Liver (tissue), 9 donors: ENCODE data around the gene COL23A1. TPM values are rescaled to one million over a fixed set of nuclear protein-coding genes. Genes with fewer than 3 reads are reported as not detected.

Experiments
- DNase-seq: peaks from one replicate; pipeline ENCODE4 v3.0.0-alpha.2; 2017; ENCODE audit warnings: low spot score
- H3K27ac ChIP-seq, 2 donors: one replicate each; pipeline ENCODE4 v1.7.0; 2013; ENCODE audit warnings: inconsistent platforms in 2 of 2, low read length in 2 of 2, control low read depth in 1 of 2, low read depth in 1 of 2, mild to moderate bottlenecking in 1 of 2
- H3K27me3 ChIP-seq, 4 donors: one replicate each; pipeline versions ENCODE4 v1.6.1 to v1.7.0; 2013; ENCODE audit warnings: low read length in 3 of 4, inconsistent platforms in 1 of 4, mild to moderate bottlenecking in 1 of 4, moderate library complexity in 1 of 4; ENCODE audit not compliant: control insufficient read depth in 4 of 4, insufficient read depth in 4 of 4
- H3K36me3 ChIP-seq, 4 donors: one replicate each; pipeline versions ENCODE4 v1.6.1 to v1.7.0; 2013; ENCODE audit warnings: low read length in 3 of 4, mild to moderate bottlenecking in 3 of 4, low read depth in 1 of 4, moderate library complexity in 1 of 4; ENCODE audit not compliant: control insufficient read depth in 4 of 4, insufficient read depth in 3 of 4
- H3K4me1 ChIP-seq, 4 donors: one replicate each; pipeline versions ENCODE4 v1.6.1 to v1.7.0; 2013; ENCODE audit warnings: low read length in 3 of 4, mild to moderate bottlenecking in 3 of 4, moderate library complexity in 1 of 4; ENCODE audit not compliant: control insufficient read depth in 4 of 4, insufficient read depth in 4 of 4
- H3K4me3 ChIP-seq, 3 donors: one replicate each; pipeline versions ENCODE4 v1.6.1 to v1.7.0; 2013; ENCODE audit warnings: low read length in 3 of 3, control low read depth in 1 of 3, low read depth in 1 of 3, mild to moderate bottlenecking in 1 of 3
- H3K9ac ChIP-seq, 2 donors: one replicate each; pipeline ENCODE4 v1.7.0; 2013; ENCODE audit warnings: low read length in 2 of 2, mild to moderate bottlenecking in 2 of 2, moderate library complexity in 2 of 2, control low read depth in 1 of 2, low read depth in 1 of 2
- H3K9me3 ChIP-seq, 4 donors: one replicate each; pipeline versions ENCODE4 v1.6.1 to v1.7.0; 2013; ENCODE audit warnings: low read length in 3 of 4; ENCODE audit not compliant: control insufficient read depth in 4 of 4
- ATF3 ChIP-seq: IDR thresholded peaks from 2 replicates; pipeline ENCODE4 v1.6.1; 2016; ENCODE audit warnings: antibody characterized with exemption
- CTCF ChIP-seq: fragments of 150-350 bp; IDR thresholded peaks from 2 replicates; pipeline ENCODE4 v1.5.1; 2017; ENCODE audit warnings: improper control_type of control experiment, low read depth, low read length; ENCODE audit not compliant: missing input control
- EGR1 ChIP-seq, 2 donors: IDR thresholded peaks; 2 replicates each; pipeline ENCODE4 v1.6.1; 2016 to 2018; ENCODE audit warnings: antibody characterized with exemption in 2 of 2, low read depth in 2 of 2
- FOXA1 ChIP-seq: IDR thresholded peaks from 2 replicates; pipeline ENCODE4 v1.6.1; 2016; ENCODE audit warnings: antibody characterized with exemption
- FOXA2 ChIP-seq: IDR thresholded peaks from 2 replicates; pipeline ENCODE4 v1.6.1; 2016; ENCODE audit warnings: antibody characterized with exemption
- GABPA ChIP-seq, 2 donors: IDR thresholded peaks in 1 of 2; conservative IDR thresholded peaks in 1 of 2; 2 replicates each; pipeline ENCODE4 v1.6.1; 2016; ENCODE audit warnings: antibody characterized with exemption in 2 of 2, mild to moderate bottlenecking in 1 of 2, moderate library complexity in 1 of 2
- HNF4A ChIP-seq, 2 donors: conservative IDR thresholded peaks; 2 replicates each; pipeline ENCODE4 v1.6.1; 2016; ENCODE audit warnings: antibody characterized with exemption in 2 of 2, mild to moderate bottlenecking in 2 of 2
- HNF4G ChIP-seq: IDR thresholded peaks from 2 replicates; pipeline ENCODE4 v1.6.1; 2016; ENCODE audit warnings: antibody characterized with exemption
- MAX ChIP-seq: IDR thresholded peaks from 2 replicates; pipeline ENCODE4 v1.6.1; 2016; ENCODE audit warnings: antibody characterized with exemption
- NR2F2 ChIP-seq: IDR thresholded peaks from 2 replicates; pipeline ENCODE4 v1.6.1; 2016; ENCODE audit warnings: antibody characterized with exemption
- REST ChIP-seq: IDR thresholded peaks from 2 replicates; pipeline ENCODE4 v1.6.1; 2016; ENCODE audit warnings: antibody characterized with exemption, mild to moderate bottlenecking
- RXRA ChIP-seq, 2 donors: IDR thresholded peaks; 2 replicates each; pipeline ENCODE4 v1.6.1; 2017 to 2018; ENCODE audit warnings: antibody characterized with exemption in 2 of 2, mild to moderate bottlenecking in 1 of 2
- TAF1 ChIP-seq: conservative IDR thresholded peaks from 2 replicates; pipeline ENCODE4 v1.6.1; 2016; ENCODE audit warnings: antibody characterized with exemption, mild to moderate bottlenecking
- YY1 ChIP-seq: IDR thresholded peaks from 2 replicates; pipeline ENCODE4 v1.6.1; 2016; ENCODE audit warnings: antibody characterized with exemption, mild to moderate bottlenecking
- WGBS: extraction: QIAGEN DNeasy Blood & Tissue Kit; methylation state at CpG from one replicate; pipeline ENCODE4 v1.1.7; 2013; 5-methylcytosine and 5-hydroxymethylcytosine counted together
- polyA plus RNA-seq, 2 donors: library from polyadenylated mRNA; stranded (reverse) in 1 of 2; unstranded in 1 of 2; fragments of 200-250 nt in 1 of 2; fragments of >200 nt in 1 of 2; fragmentation: Nextera tagmentation in 1 of 2; extraction: Ambion mirVana in 1 of 2; gene quantifications; one replicate each; pipeline versions ENCODE4 v1.2.1 to v1.2.3, GENCODE V29; 2013 to 2015
- total RNA-seq, 2 donors: library from RNA; depleted of rRNA; stranded (reverse); fragments of >200 nt; gene quantifications; one replicate each; pipeline ENCODE4 v1.2.3, GENCODE V29; 2014
- TF ChIP-seq, protein P1 (sequence below): IDR thresholded peaks from 2 replicates; pipeline ENCODE4 v1.6.1; 2016; ENCODE audit warnings: antibody characterized with exemption
- donor health status: healthy.
- donor health status: healthy.
- donor health status: healthy.
- donor health status: healthy.
- donor health status: healthy.

Gene COL23A1
- total and polyA plus RNA-seq, 4 donors = 0.08 to 1.4 (median 0.27) TPM

GRCh38 chr5:178322736-178323540, 267.3 kb downstream of the COL23A1 start:
- Histone ChIP-seq H3K4me1 (no peaks in the 10 kb centered on the region), H3K4me3 (no peak overlapping the region)

DNA sequence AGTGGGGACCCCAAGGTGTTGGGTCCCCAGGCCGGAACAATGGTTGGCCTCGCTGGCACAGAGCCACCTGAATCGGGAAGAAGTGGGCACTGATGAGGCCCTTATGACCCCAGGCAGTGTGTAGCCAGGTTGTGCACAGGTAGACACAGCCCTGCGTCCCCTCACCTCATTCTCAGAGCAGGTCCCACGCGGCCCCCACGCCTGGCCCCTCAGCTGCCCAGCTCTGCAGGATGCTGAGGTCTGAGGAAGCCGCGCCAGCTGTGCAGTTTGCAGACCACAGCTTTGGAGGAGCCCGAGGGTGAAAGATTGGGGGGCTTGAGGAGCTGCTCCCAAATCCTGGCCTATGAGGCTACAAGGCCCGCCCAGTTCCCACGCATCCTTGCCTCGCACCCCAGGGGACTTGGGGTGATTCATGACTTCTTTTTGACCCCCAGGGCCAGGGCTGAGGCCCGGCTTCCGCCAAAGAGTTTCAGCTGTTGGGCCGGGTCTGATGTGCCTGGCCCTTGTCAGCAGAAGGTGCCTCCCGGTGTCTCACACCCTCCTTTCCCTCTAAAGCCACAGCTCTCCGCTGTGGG, 269.8 kb downstream of the COL23A1 start:
- no peak for DNase-seq
- Histone ChIP-seq H3K27ac (no peak overlapping the region), H3K36me3 (no peaks in the 10 kb centered on the region), H3K4me1 (no peaks in the 10 kb centered on the region), H3K4me3 (no peak overlapping the region), H3K9ac (no peak overlapping the region), H3K9me3 (no peaks in the 10 kb centered on the region), H3K27me3 (no peaks in the 10 kb centered on the region)
- TF ChIP-seq REST (no peak), FOXA1 (no peak), FOXA2 (no peak), NR2F2 (no peak), EGR1 (IDR thresholded peaks at IDR 0.05; ENCODE audit: low read depth in 2 of 2) (no peak), TAF1 (no peak), RXRA (IDR thresholded peaks at IDR 0.05) (no peak), GABPA (IDR thresholded peaks at IDR 0.05 in 1 of 2, conservative IDR thresholded peaks at IDR 0.05 in 1 of 2) (no peak), HNF4A (conservative IDR thresholded peaks at IDR 0.05) (no peak), ATF3 (no peak), CTCF (no peak), MAX (no peak), HNF4G (no peak), YY1 (no peak)
- WGBS = 86% methylated on average over 18 of the region's 18 CpGs

More at GRCh38 chr5:178322736-178323540, 267.3 kb downstream of the COL23A1 start:
- 89% methylated on average over 14 of the region's 14 CpGs for WGBS
- no peak for DNase-seq
- Histone ChIP-seq H3K27ac (no peak overlapping the region), H3K9ac (no peak overlapping the region), H3K9me3 (no peaks in the 10 kb centered on the region), H3K36me3 (no peaks in the 10 kb centered on the region), H3K27me3 (no peaks in the 10 kb centered on the region)
- TF ChIP-seq YY1 (no peak), RXRA (IDR thresholded peaks at IDR 0.05) (no peak), HNF4G (no peak), ATF3 (no peak)
- TF ChIP-seq, protein P1, sequence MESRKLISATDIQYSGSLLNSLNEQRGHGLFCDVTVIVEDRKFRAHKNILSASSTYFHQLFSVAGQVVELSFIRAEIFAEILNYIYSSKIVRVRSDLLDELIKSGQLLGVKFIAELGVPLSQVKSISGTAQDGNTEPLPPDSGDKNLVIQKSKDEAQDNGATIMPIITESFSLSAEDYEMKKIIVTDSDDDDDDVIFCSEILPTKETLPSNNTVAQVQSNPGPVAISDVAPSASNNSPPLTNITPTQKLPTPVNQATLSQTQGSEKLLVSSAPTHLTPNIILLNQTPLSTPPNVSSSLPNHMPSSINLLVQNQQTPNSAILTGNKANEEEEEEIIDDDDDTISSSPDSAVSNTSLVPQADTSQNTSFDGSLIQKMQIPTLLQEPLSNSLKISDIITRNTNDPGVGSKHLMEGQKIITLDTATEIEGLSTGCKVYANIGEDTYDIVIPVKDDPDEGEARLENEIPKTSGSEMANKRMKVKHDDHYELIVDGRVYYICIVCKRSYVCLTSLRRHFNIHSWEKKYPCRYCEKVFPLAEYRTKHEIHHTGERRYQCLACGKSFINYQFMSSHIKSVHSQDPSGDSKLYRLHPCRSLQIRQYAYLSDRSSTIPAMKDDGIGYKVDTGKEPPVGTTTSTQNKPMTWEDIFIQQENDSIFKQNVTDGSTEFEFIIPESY = no peak
